ENCODE data around the gene ARHGEF19.

GRCh38 chr1:16175610-16176553 is 36.6 kb downstream of the ARHGEF19 start:
- TF ChIP-seq EP300 (IDR thresholded peaks at IDR 0.05) (no peak), CTCF (IDR thresholded peaks at IDR 0.05) (no peak), POLR2A (IDR thresholded peaks at IDR 0.05) (no peak), POLR2AphosphoS5 (IDR thresholded peaks at IDR 0.05) (peak; percentile 16 to 64 (median 20))

All from stomach (tissue), 4 donors.